ENCODE measurements around the gene CHRD. TPM values are rescaled to one million over a fixed set of nuclear protein-coding genes. Genes with fewer than 3 reads are reported as not detected.

CHRD gene
- total RNA-seq, 1 experiment from 2014 or later, result 1.8 TPM

GRCh38 chr3:184377374-184377773 is 2.5 kb upstream of the CHRD start:
- Histone ChIP-seq H3K14ac (ENCODE audit: insufficient read depth, low read length) (no peak overlapping the region), H2BK12ac (ENCODE audit: insufficient read length, low read depth, low read length) (no peak overlapping the region), H4K20me1 (ENCODE audit: control insufficient read depth, insufficient read depth, insufficient read length) (peaks cover 2% of the 10 kb centered on the region), H3K56ac (ENCODE audit: insufficient read length, low read depth, low read length) (no peak overlapping the region), H3K27me3 (ENCODE audit: insufficient read depth, low read length) (peaks cover 29% of the 10 kb centered on the region), H2BK120ac (ENCODE audit: low read depth, low read length, poor library complexity, severe bottlenecking) (no peak overlapping the region), H3T11ph (ENCODE audit: low read length) (no peak overlapping the region), H4K5ac (ENCODE audit: insufficient read length, low read depth, low read length) (no peak overlapping the region), H3K18ac (ENCODE audit: insufficient read length, low read depth, low read length) (no peak overlapping the region), H3K4me1 (ENCODE audit: insufficient read depth, low read length) (peaks cover 9% of the 10 kb centered on the region; the same call in 1 of the 2 replicates), H3K79me2 (ENCODE audit: insufficient read depth, low read length) (no peaks in the 10 kb centered on the region), H3K79me1 (ENCODE audit: insufficient read depth, low read depth, low read length, poor library complexity, severe bottlenecking) (no peaks in the 10 kb centered on the region), H3K9ac (ENCODE audit: extremely low read depth, insufficient read length, low read length) (no peak overlapping the region), H4K91ac (ENCODE audit: insufficient read length, low read depth, low read length) (no peak overlapping the region), H2BK5ac (ENCODE audit: insufficient read length, low read length) (no peak overlapping the region), H4K8ac (replicated peaks; ENCODE audit: insufficient read length, low read depth, low read length) (no peak overlapping the region), H2BK20ac (ENCODE audit: low read depth, low read length, poor library complexity, severe bottlenecking) (no peak overlapping the region), H3K27ac (ENCODE audit: insufficient read length, low read depth, low read length) (no peak overlapping the region), H3K9me3 (ENCODE audit: control insufficient read depth, low read depth, low read length) (no peaks in the 10 kb centered on the region), H3K4me2 (ENCODE audit: insufficient read depth, insufficient read length, low read length) (no peak overlapping the region), H3K23ac (ENCODE audit: insufficient read length, low read depth, low read length) (no peak overlapping the region), H3K23me2 (ENCODE audit: insufficient read length, low read depth, low read length, poor library complexity, severe bottlenecking) (peaks cover 9% of the 10 kb centered on the region), H2AK5ac (ENCODE audit: insufficient read length, low read length) (no peak overlapping the region), H3K4ac (ENCODE audit: low read depth, low read length) (no peak overlapping the region), H2BK15ac (ENCODE audit: low read depth, low read length) (no peak overlapping the region), H2AFZ (ENCODE audit: low read length) (no peak overlapping the region)
- DNase-seq, result no peak
- Mint-ChIP-seq H3K36me3 (ENCODE audit: insufficient read depth in 1 of 3, low read depth in 3 of 3) (no peaks in the 10 kb centered on the region), H3K4me3 (peak overlapping the region; percentile 36 to 58; a peak in 1 of 5 replicates), H3K9me3 (peaks cover 0 to 3% of the 10 kb centered on the region in 2 experiments; a peak in 2 of 5 replicates), H3K27ac (no peak overlapping the region), H3K27me3 (ENCODE audit: low read depth) (peaks cover 78% of the 10 kb centered on the region), H3K4me1 (peaks cover 38 to 41% of the 10 kb centered on the region in 2 experiments)
- no CpG with 5 or more reads among the region's 5 CpGs for WGBS (ENCODE audit: extremely low coverage, insufficient read length, low lambda C conversion rate)
- TF ChIP-seq, protein P1, sequence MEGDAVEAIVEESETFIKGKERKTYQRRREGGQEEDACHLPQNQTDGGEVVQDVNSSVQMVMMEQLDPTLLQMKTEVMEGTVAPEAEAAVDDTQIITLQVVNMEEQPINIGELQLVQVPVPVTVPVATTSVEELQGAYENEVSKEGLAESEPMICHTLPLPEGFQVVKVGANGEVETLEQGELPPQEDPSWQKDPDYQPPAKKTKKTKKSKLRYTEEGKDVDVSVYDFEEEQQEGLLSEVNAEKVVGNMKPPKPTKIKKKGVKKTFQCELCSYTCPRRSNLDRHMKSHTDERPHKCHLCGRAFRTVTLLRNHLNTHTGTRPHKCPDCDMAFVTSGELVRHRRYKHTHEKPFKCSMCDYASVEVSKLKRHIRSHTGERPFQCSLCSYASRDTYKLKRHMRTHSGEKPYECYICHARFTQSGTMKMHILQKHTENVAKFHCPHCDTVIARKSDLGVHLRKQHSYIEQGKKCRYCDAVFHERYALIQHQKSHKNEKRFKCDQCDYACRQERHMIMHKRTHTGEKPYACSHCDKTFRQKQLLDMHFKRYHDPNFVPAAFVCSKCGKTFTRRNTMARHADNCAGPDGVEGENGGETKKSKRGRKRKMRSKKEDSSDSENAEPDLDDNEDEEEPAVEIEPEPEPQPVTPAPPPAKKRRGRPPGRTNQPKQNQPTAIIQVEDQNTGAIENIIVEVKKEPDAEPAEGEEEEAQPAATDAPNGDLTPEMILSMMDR (conservative IDR thresholded peaks at IDR 0.05), result no peak
